Gastroesophageal sphincter (tissue), 3 donors: ENCODE measurements around the gene SORCS1.

ENCODE experiments used
- POLR2A ChIP-seq, 2 donors: fragments of 450-650 bp; IDR thresholded peaks; one replicate each; pipeline ENCODE4 v1.6.1; 2017; ENCODE audit warnings: antibody characterized with exemption in 2 of 2, mild to moderate bottlenecking in 2 of 2, moderate library complexity in 1 of 2
- TF ChIP-seq, protein P1 (sequence below), 4 experiments: fragments of 200-600 bp in 2 of 4; fragments of 450-650 bp in 2 of 4; sonication (generic) in 1 of 4; IDR thresholded peaks; one replicate each; pipeline ENCODE4 v1.5.1; 2017 to 2019; ENCODE audit warnings: antibody characterized with exemption in 4 of 4, mild to moderate bottlenecking in 2 of 4, moderate library complexity in 2 of 4

DNA sequence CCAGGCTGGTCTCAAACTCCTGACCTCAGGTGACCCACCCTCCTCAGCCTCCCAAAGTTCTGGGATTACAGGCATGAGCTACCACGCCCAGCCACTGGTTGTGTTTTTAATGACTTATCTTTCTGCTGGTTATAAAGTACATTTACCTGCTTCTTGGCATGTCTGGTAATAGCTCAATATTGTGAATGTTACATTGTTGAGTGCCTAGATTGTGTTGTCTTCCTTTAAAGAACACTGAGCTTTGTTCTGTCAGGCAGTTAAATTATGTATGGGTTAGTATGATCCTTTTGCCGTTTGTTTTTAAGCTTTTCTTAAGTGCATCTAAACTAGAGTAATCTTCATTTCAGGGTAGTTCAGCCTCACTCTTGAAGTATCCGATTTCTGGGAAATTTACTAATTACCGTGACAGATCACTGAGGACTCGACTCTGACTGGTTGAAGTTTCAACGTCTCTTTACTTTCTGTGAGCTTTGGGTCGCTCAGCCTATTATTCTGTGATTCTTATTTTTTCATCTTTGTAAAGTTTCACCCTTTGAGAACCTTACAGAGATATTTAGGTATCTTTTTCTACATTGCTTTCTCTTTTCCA is 617.4 kb downstream of the SORCS1 start:
- TF ChIP-seq POLR2A (IDR thresholded peaks at IDR 0.05), result no peak
- TF ChIP-seq, protein P1, sequence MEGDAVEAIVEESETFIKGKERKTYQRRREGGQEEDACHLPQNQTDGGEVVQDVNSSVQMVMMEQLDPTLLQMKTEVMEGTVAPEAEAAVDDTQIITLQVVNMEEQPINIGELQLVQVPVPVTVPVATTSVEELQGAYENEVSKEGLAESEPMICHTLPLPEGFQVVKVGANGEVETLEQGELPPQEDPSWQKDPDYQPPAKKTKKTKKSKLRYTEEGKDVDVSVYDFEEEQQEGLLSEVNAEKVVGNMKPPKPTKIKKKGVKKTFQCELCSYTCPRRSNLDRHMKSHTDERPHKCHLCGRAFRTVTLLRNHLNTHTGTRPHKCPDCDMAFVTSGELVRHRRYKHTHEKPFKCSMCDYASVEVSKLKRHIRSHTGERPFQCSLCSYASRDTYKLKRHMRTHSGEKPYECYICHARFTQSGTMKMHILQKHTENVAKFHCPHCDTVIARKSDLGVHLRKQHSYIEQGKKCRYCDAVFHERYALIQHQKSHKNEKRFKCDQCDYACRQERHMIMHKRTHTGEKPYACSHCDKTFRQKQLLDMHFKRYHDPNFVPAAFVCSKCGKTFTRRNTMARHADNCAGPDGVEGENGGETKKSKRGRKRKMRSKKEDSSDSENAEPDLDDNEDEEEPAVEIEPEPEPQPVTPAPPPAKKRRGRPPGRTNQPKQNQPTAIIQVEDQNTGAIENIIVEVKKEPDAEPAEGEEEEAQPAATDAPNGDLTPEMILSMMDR (IDR thresholded peaks at IDR 0.05), result no peak
